ENCODE data around the gene TPP2. TPM values are rescaled to one million over a fixed set of nuclear protein-coding genes. Genes with fewer than 3 reads are reported as not detected.

TPP2 gene
- total RNA-seq, 2 experiments from 2014 or later, result 51.9 to 54.7 TPM

DNA sequence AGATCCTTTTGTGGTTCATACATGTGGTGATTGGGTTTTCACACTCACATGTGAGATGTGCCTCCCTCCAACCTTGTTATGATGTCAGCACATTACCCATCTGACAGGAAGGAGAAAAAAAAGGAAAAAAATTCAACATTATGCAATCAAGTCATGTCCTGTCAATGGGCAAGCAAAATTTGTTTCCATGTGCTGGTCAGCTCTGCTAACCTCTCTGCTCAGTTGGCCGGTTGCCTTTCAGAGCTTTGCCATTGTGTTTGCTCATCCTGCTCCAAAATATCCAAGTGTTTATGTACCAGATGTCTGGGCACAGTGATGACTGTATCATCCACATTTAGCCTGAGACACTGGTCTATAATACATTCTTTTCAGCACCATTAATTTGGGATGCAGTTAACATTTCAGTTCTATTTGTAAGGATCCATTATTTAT is 125.0 kb downstream of the TPP2 start:
- CTCF ChIA-PET, result no interaction called here
- H3K27me3 Mint-ChIP-seq (ENCODE audit: low read depth), result peaks cover 4% of the 10 kb centered on the region
- H3K36me3 Mint-ChIP-seq (ENCODE audit: low read depth), result no peaks in the 10 kb centered on the region
- H3K4me3 Mint-ChIP-seq, result no peak overlapping the region
- no peak overlapping the region for H3K27ac Mint-ChIP-seq
- no peaks in the 10 kb centered on the region for H3K9me3 Mint-ChIP-seq
- no peak for DNase-seq
- no peaks in the 10 kb centered on the region for H3K4me1 Mint-ChIP-seq (ENCODE audit: low read depth)
- intact Hi-C loops (cut with micrococcal nuclease), result no loop called here

DNA sequence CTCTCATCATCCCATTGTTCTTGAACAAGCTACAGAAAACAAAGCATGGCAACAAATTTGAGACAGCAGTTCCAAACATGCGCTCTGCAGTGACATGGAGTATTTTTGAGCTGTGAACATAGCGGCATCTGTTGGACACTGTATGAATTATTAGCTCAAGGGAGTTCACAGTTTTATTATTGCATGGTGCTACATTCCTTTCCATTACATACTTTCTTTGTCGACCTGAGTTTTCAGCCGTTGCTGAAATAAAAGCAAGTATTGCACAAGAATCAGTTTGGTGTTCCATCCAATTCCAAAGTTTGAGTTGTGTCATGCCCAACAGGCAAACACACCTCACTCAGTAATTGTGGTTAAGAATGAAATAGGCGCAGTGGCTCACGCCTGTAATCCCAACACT is 128.1 kb downstream of the TPP2 start:
- CTCF ChIA-PET, result interaction anchor here (0.8 to 1.5 kb wide), 5 partner anchors 11 to 146 kb away, joined by 3 to 8 read pairs (median 4); no protein-coding TSS in a partner anchor
- no peak overlapping the region for H3K27ac Mint-ChIP-seq

DNA sequence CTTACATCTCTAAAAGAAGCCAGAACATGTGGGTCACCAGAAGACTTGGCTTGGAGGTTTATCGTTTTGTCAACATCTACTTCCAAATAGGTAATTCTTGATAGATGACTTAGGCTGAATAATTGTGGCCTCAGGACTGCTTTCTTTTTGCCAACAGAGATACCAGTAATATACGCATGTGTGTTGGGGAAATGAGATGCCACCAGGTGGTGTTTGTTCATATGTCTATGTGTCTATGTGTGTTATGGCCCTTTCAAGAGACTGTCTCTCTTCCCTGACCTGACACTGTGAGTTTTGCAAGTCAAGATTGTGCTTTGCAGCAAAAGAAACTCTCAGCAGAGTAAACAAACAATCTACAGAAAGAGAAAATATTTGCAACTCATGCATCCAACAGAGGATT is 129.6 kb downstream of the TPP2 start:
- intact Hi-C loops (cut with micrococcal nuclease), result no loop called here
- CTCF ChIA-PET, result interaction anchor here (0.7 kb wide), 1 partner anchor 333 kb away, joined by 3 read pairs; no protein-coding TSS in a partner anchor
- H3K9me3 Mint-ChIP-seq, result no peaks in the 10 kb centered on the region
- peaks cover 12% of the 10 kb centered on the region for H3K27me3 Mint-ChIP-seq (ENCODE audit: low read depth)
- no peak overlapping the region for H3K27ac Mint-ChIP-seq
- H3K4me1 Mint-ChIP-seq (ENCODE audit: low read depth), result no peaks in the 10 kb centered on the region
- no peak for DNase-seq
- H3K4me3 Mint-ChIP-seq, result no peak overlapping the region
- no peaks in the 10 kb centered on the region for H3K36me3 Mint-ChIP-seq (ENCODE audit: low read depth)

More for the DNA sequence above, 128.1 kb downstream of the TPP2 start:
- Mint-ChIP-seq H3K9me3 (no peaks in the 10 kb centered on the region), H3K4me3 (no peak overlapping the region), H3K4me1 (ENCODE audit: low read depth) (no peaks in the 10 kb centered on the region), H3K27me3 (ENCODE audit: low read depth) (peaks cover 4% of the 10 kb centered on the region), H3K36me3 (ENCODE audit: low read depth) (no peaks in the 10 kb centered on the region)
- peak; percentile 9 for DNase-seq
- intact Hi-C loops (cut with micrococcal nuclease), result loop anchor here (1.0 kb wide), 2 partner anchors 133 to 145 kb away; no protein-coding TSS in a partner anchor

Other genes with a start within 250 kb of the TPP2 start
- not detected for gene FGF14, start 194.9 kb upstream of the TPP2 start, total RNA-seq
- gene METTL21C, start 98.1 kb downstream of the TPP2 start, total RNA-seq, result not detected
- gene TEX30, start 176.8 kb downstream of the TPP2 start, total RNA-seq, result 10 to 100 TPM; 20.8 to 23.0 TPM
- 1 to 10 TPM; 2.1 to 3.7 TPM for gene POGLUT2, start 202.0 kb downstream of the TPP2 start, total RNA-seq
- gene BIVM, start 202.1 kb downstream of the TPP2 start, total RNA-seq, result 10 to 100 TPM in 1 of 2 experiments, 1 to 10 TPM in 1; 9.9 to 11.1 TPM
- 10 to 100 TPM; 52.0 to 54.0 TPM for gene ERCC5, start 249.0 kb downstream of the TPP2 start, total RNA-seq